GM19193 (cell line): Measurements from ENCODE around the gene CMIP.

ENCODE experiments used
- POLR2A ChIP-seq: IDR thresholded peaks from 4 replicates; pipeline ENCODE4 v1.6.1; 2011; ENCODE audit not compliant: insufficient read depth, insufficient read length; ENCODE audit errors: extremely low read depth

CMIP gene

DNA sequence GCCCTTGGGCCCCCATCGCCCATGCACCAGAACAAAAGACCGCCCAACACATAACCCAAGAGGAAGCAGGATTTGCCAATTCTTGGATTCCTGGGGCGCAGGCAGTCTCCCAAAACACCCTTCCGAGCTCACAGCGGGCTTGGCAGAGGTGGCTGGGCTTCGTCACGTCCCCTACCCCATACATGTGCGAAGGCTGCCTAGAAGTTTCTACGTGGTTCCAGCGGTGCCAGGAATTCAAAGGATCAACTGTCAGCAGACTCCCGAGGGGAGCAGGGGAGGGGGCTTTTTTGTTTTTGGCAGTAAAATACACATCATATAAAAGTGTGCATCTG lies 253.7 kb downstream of the CMIP start:
- no peak for TF ChIP-seq POLR2A

GRCh38 chr16:81699596-81699995 lies 255.0 kb downstream of the CMIP start:
- TF ChIP-seq POLR2A: no peak

GRCh38 chr16:81700071-81700779 lies 255.6 kb downstream of the CMIP start:
- no peak for TF ChIP-seq POLR2A

DNA sequence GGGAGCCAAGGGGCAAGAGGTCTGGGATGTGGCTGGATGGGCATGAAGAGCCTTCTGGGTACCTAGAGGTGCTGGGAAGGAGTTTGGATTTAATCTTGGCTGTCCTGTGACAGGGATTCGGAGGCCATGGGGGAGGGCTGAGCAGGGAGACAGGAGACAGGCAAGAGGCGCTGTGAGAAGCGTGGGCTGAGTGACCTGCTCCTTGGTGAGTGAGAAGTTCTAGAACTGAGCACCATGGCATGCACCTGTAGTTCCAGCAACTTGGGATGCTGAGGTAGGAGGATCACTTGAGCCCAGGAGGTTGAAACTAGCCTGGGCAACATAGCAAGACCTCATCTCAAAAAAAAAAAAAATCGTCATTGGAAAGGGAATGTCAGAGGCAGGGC lies 256.2 kb downstream of the CMIP start:
- TF ChIP-seq POLR2A: no peak

- TF ChIP-seq POLR2A: no peak
These were observed 256.8 kb downstream of the CMIP start for GRCh38 chr16:81701296-81701970.

DNA sequence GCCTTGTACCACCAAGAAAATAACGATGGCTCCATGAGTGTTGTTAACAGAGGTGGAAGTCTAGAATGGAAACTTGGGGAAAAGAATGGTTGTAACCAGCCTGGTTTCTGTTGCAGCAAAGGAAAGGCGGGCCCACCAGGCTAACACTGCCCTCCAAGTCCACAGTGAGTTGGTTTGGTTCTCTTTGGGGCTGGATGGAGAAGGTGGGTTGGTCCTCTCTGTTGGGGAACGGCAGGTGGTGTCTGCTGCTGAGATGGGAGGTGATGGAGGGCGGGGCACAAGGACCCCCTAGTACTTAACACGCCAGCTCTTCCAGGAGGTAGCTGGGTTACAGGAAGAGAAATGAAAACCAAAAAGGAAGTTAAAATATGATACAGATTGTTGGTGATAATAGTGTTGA lies 257.9 kb downstream of the CMIP start:
- TF ChIP-seq POLR2A: no peak

GRCh38 chr16:81703177-81704155 lies 258.9 kb downstream of the CMIP start:
- no peak for TF ChIP-seq POLR2A

DNA sequence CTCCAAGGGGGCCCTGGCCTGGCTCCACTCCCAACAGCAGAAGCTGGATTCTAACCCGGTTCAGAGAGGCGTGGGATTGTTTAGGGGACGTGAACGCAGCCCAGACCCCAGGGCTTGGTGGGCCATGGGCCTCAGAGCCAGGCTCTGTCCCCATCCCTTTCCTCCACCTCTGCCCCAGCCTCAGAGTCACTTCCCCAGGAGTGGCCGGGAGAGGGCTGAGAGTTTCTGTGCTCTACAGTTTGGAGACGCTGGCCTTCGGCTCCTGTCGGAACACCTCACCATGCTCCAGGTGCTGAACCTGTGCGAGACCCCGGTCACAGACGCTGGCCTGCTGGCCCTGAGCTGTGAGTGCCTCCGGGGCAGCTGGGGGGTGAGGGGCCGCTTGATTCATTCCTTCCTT lies 260.7 kb downstream of the CMIP start:
- TF ChIP-seq POLR2A: no peak

GRCh38 chr16:81706327-81707295 lies 262.0 kb downstream of the CMIP start:
- no peak for TF ChIP-seq POLR2A

GRCh38 chr16:81707411-81708265 lies 263.0 kb downstream of the CMIP start:
- no peak for TF ChIP-seq POLR2A

DNA sequence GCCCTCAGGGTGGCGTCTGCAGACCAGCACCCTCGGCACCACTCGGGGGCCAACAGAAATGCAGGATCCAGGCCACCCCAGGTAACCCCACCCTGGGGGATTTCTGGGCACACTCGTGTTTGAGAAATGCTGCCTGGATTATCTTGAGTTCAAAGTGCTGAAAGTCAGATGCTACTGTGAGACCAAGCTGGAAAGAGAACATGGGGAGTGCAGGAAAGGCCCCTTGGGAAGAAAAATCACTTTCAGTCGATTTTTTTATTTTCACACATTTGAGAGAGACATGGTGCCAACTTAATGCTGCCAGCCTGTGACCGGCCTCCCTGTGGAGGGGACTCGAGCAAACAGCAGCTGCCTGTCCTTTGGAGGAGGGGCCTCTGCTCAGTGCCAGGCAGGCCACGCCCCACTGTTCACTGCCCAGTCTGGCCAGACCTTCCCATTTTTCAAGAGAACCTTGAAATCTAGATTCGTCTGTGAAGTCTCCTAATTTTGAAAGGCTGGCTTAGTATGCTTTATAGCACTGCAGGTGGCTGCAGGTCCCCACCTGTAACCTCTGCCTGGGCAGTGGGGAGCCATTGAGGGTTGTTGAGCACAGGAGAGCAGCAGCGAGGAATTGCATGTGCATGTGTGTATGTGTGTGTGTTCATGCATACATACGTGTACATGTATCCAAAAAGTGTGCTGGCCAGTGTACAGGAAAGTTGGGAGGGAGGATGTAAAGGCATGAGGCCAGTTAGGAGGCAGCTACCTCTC lies 263.8 kb downstream of the CMIP start:
- no peak for TF ChIP-seq POLR2A

GRCh38 chr16:81709016-81709900 lies 264.6 kb downstream of the CMIP start:
- no peak for TF ChIP-seq POLR2A
